GM23338 (cell line): ENCODE measurements around the gene RXRG. TPM values are rescaled to one million over a fixed set of nuclear protein-coding genes. Genes with fewer than 3 reads are reported as not detected.

ENCODE experiments used
- ATAC-seq: fragments of 200-7000 bp; cut with Tn5 transposase; 3 replicates; pipeline ENCODE4 v1.9.1; 2020
- DNase-seq: peaks from one replicate; pipeline ENCODE4 v3.0.0-alpha.2; 2015; ENCODE audit warnings: low spot score
- H2AFZ ChIP-seq: fragments of 200-600 bp; sonication (generic); 2 replicates; pipeline ENCODE4 v1.8.0; 2016; ENCODE audit warnings: antibody characterized with exemption, mild to moderate bottlenecking, moderate library complexity
- H3F3A ChIP-seq: fragments of 200-600 bp; sonication (generic); replicated peaks from 2 replicates; pipeline ENCODE4 v1.8.0; 2017; ENCODE audit warnings: antibody characterized with exemption, mixed run types, low read depth
- H3K27ac ChIP-seq: fragments of 200-600 bp; sonication (generic); 2 replicates; pipeline ENCODE4 v1.6.1; 2016; ENCODE audit warnings: low read depth
- H3K27me3 ChIP-seq: fragments of 200-600 bp; sonication (generic); 2 replicates; pipeline ENCODE4 v1.8.0; 2016; ENCODE audit warnings: mild to moderate bottlenecking, mixed run types, moderate library complexity; ENCODE audit not compliant: insufficient read depth
- H3K36me3 ChIP-seq: fragments of 200-600 bp; sonication (generic); 2 replicates; pipeline ENCODE4 v1.8.0; 2016; ENCODE audit warnings: mild to moderate bottlenecking; ENCODE audit not compliant: insufficient read depth
- H3K4me1 ChIP-seq: fragments of 200-600 bp; sonication (generic); 2 replicates; pipeline ENCODE4 v1.8.0; 2016; ENCODE audit warnings: mild to moderate bottlenecking, moderate library complexity; ENCODE audit not compliant: insufficient read depth
- H3K4me2 ChIP-seq: fragments of 200-600 bp; sonication (generic); 2 replicates; pipeline ENCODE4 v1.7.1; 2017; ENCODE audit warnings: mixed run types
- H3K4me3 ChIP-seq: fragments of 200-600 bp; sonication (generic); 2 replicates; pipeline ENCODE4 v1.6.1; 2016; ENCODE audit warnings: mixed run types
- H3K79me2 ChIP-seq: fragments of 200-600 bp; sonication (generic); replicated peaks from 2 replicates; pipeline ENCODE4 v1.8.0; 2017; ENCODE audit warnings: mild to moderate bottlenecking; ENCODE audit not compliant: insufficient read depth
- H3K9me2 ChIP-seq: fragments of 200-600 bp; sonication (generic); 2 replicates; pipeline ENCODE4 v1.8.0; 2017; ENCODE audit not compliant: insufficient read depth
- H4K20me1 ChIP-seq: fragments of 200-600 bp; sonication (generic); replicated peaks from 2 replicates; pipeline ENCODE4 v1.8.0; 2017; ENCODE audit warnings: mild to moderate bottlenecking; ENCODE audit not compliant: insufficient read depth
- H3K27ac Mint-ChIP-seq: 2 replicates; pipeline ENCODE4 v1.8.0; 2020; ENCODE audit warnings: inconsistent platforms, mild to moderate bottlenecking, moderate library complexity, mixed read lengths
- H3K27me3 Mint-ChIP-seq: 3 replicates; pipeline ENCODE4 v1.8.0; 2022; ENCODE audit warnings: low read depth, mild to moderate bottlenecking, moderate library complexity, mixed read lengths, inconsistent platforms; ENCODE audit not compliant: insufficient read depth, poor library complexity
- H3K36me3 Mint-ChIP-seq: 3 replicates; pipeline ENCODE4 v1.8.0; 2021; ENCODE audit warnings: low read depth, mild to moderate bottlenecking, inconsistent platforms, moderate library complexity, mixed read lengths
- H3K4me1 Mint-ChIP-seq: 3 replicates; pipeline ENCODE4 v1.8.0; 2020; ENCODE audit warnings: mild to moderate bottlenecking, inconsistent platforms, mixed read lengths
- H3K4me3 Mint-ChIP-seq: 3 replicates; pipeline ENCODE4 v1.8.0; 2021; ENCODE audit warnings: moderate library complexity, mild to moderate bottlenecking, inconsistent platforms, mixed read lengths
- H3K9me3 Mint-ChIP-seq: 3 replicates; pipeline ENCODE4 v1.8.0; 2020; ENCODE audit warnings: moderate library complexity, mild to moderate bottlenecking, inconsistent platforms, mixed read lengths
- CREB1 ChIP-seq: fragments of 250-450 bp; sonication (Bioruptor Pico); IDR thresholded peaks from 2 replicates; pipeline ENCODE4 v1.5.0; 2020; ENCODE audit warnings: low read depth, mild to moderate bottlenecking, moderate library complexity
- EZH2phosphoT487 ChIP-seq: fragments of 200-600 bp; sonication (generic); IDR thresholded peaks from one replicate; pipeline ENCODE4 v1.8.1; 2018; ENCODE audit warnings: antibody characterized with exemption; ENCODE audit not compliant: unreplicated experiment
- NANOG ChIP-seq: IDR thresholded peaks from 2 replicates; pipeline ENCODE4 v1.6.1; 2016; ENCODE audit warnings: antibody characterized with exemption, borderline replicate concordance
- POLR2AphosphoS5 ChIP-seq: IDR thresholded peaks from 2 replicates; pipeline ENCODE4 v1.6.1; 2016; ENCODE audit warnings: antibody characterized with exemption, low read depth
- STAT1 ChIP-seq: IDR thresholded peaks from one replicate; pipeline ENCODE4 v1.6.1; 2016; ENCODE audit warnings: antibody characterized with exemption; ENCODE audit not compliant: unreplicated experiment
- ZNF331 ChIP-seq: fragments of 250-450 bp; sonication (Bioruptor Pico); IDR thresholded peaks from 2 replicates; pipeline ENCODE4 v1.5.0; 2020; ENCODE audit warnings: low read depth, mild to moderate bottlenecking, moderate library complexity
- ZNF462 ChIP-seq: fragments of 250-450 bp; sonication (Bioruptor Pico); IDR thresholded peaks from 2 replicates; pipeline ENCODE4 v1.5.0; 2020; ENCODE audit warnings: mild to moderate bottlenecking, moderate library complexity
- polyA plus RNA-seq: library from polyadenylated mRNA; unstranded; fragments of >200 nt; fragmentation: Nextera tagmentation; extraction: Ambion mirVana; gene quantifications from 2 replicates; pipeline ENCODE4 v1.2.1, GENCODE V29; 2016
- total RNA-seq: library from RNA; depleted of rRNA; stranded (reverse); fragments of >200 nt; shearing (Covaris generic); gene quantifications from 2 replicates; pipeline ENCODE4 v1.2.3, GENCODE V29; 2014
- TF ChIP-seq, protein P1 (sequence below): IDR thresholded peaks from one replicate; pipeline ENCODE4 v1.6.1; 2018; ENCODE audit warnings: antibody characterized with exemption; ENCODE audit not compliant: unreplicated experiment
- TF ChIP-seq, protein P2 (sequence below): IDR thresholded peaks from 2 replicates; pipeline ENCODE4 v1.6.1; 2016; ENCODE audit warnings: antibody characterized with exemption
- TF ChIP-seq, protein P3 (sequence below), 2 experiments: fragments of 200-600 bp in 1 of 2; sonication (generic) in 1 of 2; conservative IDR thresholded peaks; 2 replicates each; pipeline versions ENCODE4 v1.5.1 to v1.6.1; 2016 to 2017; ENCODE audit warnings: antibody characterized with exemption in 2 of 2, low read depth in 2 of 2, mild to moderate bottlenecking in 2 of 2, moderate library complexity in 1 of 2

Gene RXRG
- total and polyA plus RNA-seq, 2 experiments from 2014 or later, result not detected

DNA sequence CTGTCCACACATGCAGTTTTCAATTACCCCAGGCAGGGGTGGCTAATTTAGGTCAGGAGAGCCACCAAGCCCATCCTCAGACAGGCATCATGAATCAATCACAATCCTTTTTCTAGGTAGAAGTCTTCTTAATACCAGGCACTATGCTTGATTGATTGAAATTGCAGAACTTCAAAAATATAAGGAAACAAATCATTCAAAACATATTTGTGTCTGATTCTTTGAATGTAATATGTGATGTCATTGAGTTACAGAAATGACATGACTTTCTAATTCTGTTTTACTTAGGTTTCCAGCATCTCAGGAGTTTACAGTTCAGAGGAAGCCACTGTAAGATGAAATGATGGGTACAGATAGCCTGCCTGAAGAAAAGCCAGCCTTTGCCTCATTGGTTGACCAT lies 26.7 kb downstream of the RXRG start (continued):
- TF ChIP-seq ZNF462 (CRISPR knock-in tag) (no peak), POLR2AphosphoS5 (no peak), NANOG (no peak)
- TF ChIP-seq, protein P1, sequence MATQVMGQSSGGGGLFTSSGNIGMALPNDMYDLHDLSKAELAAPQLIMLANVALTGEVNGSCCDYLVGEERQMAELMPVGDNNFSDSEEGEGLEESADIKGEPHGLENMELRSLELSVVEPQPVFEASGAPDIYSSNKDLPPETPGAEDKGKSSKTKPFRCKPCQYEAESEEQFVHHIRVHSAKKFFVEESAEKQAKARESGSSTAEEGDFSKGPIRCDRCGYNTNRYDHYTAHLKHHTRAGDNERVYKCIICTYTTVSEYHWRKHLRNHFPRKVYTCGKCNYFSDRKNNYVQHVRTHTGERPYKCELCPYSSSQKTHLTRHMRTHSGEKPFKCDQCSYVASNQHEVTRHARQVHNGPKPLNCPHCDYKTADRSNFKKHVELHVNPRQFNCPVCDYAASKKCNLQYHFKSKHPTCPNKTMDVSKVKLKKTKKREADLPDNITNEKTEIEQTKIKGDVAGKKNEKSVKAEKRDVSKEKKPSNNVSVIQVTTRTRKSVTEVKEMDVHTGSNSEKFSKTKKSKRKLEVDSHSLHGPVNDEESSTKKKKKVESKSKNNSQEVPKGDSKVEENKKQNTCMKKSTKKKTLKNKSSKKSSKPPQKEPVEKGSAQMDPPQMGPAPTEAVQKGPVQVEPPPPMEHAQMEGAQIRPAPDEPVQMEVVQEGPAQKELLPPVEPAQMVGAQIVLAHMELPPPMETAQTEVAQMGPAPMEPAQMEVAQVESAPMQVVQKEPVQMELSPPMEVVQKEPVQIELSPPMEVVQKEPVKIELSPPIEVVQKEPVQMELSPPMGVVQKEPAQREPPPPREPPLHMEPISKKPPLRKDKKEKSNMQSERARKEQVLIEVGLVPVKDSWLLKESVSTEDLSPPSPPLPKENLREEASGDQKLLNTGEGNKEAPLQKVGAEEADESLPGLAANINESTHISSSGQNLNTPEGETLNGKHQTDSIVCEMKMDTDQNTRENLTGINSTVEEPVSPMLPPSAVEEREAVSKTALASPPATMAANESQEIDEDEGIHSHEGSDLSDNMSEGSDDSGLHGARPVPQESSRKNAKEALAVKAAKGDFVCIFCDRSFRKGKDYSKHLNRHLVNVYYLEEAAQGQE, result no peak

DNA sequence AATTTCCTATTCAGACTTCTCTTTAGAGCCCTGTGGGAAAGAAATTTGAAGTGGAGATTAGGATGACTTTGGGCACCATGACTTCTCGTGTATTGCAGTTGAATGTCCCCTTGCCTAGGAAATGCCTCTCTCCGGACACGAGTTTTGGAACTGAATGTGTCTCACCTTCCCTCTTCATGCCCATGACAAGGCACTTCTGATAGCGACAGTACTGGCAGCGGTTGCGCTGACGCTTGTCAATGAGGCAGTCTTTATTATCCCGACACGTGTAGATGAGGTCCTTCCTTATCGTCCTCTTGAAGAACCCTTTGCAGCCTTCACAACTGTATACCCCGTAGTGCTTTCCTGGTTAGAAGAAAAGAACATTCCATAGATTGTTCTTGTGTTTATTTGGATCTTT lies 28.1 kb downstream of the RXRG start:
- Histone ChIP-seq H3K9me2 (no peaks in the 10 kb centered on the region), H2AFZ (no peak overlapping the region), H4K20me1 (no peaks in the 10 kb centered on the region), H3K27me3 (no peaks in the 10 kb centered on the region), H3F3A (no peaks in the 10 kb centered on the region), H3K4me2 (no peak overlapping the region), H3K27ac (no peak overlapping the region), H3K4me3 (no peak overlapping the region), H3K4me1 (no peaks in the 10 kb centered on the region), H3K79me2 (no peaks in the 10 kb centered on the region), H3K36me3 (no peaks in the 10 kb centered on the region)
- Mint-ChIP-seq H3K9me3 (no peaks in the 10 kb centered on the region), H3K27ac (no peak overlapping the region), H3K4me1 (no peaks in the 10 kb centered on the region), H3K4me3 (no peak overlapping the region), H3K27me3 (no peaks in the 10 kb centered on the region), H3K36me3 (no peaks in the 10 kb centered on the region)
- no peak for ATAC-seq
- no peak for DNase-seq
- TF ChIP-seq, protein P2, sequence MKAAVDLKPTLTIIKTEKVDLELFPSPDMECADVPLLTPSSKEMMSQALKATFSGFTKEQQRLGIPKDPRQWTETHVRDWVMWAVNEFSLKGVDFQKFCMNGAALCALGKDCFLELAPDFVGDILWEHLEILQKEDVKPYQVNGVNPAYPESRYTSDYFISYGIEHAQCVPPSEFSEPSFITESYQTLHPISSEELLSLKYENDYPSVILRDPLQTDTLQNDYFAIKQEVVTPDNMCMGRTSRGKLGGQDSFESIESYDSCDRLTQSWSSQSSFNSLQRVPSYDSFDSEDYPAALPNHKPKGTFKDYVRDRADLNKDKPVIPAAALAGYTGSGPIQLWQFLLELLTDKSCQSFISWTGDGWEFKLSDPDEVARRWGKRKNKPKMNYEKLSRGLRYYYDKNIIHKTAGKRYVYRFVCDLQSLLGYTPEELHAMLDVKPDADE, result no peak
- TF ChIP-seq CREB1 (no peak), EZH2phosphoT487 (no peak), ZNF331 (CRISPR knock-in tag) (no peak), NANOG (no peak), POLR2AphosphoS5 (no peak), STAT1 (no peak)
- TF ChIP-seq, protein P3, sequence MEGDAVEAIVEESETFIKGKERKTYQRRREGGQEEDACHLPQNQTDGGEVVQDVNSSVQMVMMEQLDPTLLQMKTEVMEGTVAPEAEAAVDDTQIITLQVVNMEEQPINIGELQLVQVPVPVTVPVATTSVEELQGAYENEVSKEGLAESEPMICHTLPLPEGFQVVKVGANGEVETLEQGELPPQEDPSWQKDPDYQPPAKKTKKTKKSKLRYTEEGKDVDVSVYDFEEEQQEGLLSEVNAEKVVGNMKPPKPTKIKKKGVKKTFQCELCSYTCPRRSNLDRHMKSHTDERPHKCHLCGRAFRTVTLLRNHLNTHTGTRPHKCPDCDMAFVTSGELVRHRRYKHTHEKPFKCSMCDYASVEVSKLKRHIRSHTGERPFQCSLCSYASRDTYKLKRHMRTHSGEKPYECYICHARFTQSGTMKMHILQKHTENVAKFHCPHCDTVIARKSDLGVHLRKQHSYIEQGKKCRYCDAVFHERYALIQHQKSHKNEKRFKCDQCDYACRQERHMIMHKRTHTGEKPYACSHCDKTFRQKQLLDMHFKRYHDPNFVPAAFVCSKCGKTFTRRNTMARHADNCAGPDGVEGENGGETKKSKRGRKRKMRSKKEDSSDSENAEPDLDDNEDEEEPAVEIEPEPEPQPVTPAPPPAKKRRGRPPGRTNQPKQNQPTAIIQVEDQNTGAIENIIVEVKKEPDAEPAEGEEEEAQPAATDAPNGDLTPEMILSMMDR (conservative IDR thresholded peaks at IDR 0.05; ENCODE audit: low read depth in 2 of 2), result no peak
